Neural cell (in vitro differentiated cells): ENCODE data around the gene TAL2.

Experiments used
- EP300 ChIP-seq: fragments of 450-650 bp; conservative IDR thresholded peaks from 2 replicates; pipeline ENCODE4 v1.6.1; 2014; ENCODE audit warnings: antibody characterized with exemption, mild to moderate bottlenecking, moderate library complexity; ENCODE audit not compliant: poor library complexity, severe bottlenecking
- EZH2 ChIP-seq: fragments of 200-600, 300-800 bp; shearing (Covaris generic), sonication (generic); IDR thresholded peaks from 2 replicates; pipeline ENCODE4 v1.6.1; 2014; ENCODE audit warnings: antibody characterized with exemption, low read length, borderline replicate concordance, mild to moderate bottlenecking; ENCODE audit not compliant: insufficient read depth, poor library complexity, severe bottlenecking
- POLR2AphosphoS5 ChIP-seq: IDR thresholded peaks from 2 replicates; pipeline ENCODE4 v1.6.1; 2012
- RAD21 ChIP-seq: fragments of 450-650 bp; conservative IDR thresholded peaks from 2 replicates; pipeline ENCODE4 v1.6.1; 2014; ENCODE audit warnings: antibody characterized with exemption, mild to moderate bottlenecking, moderate library complexity
- SMC3 ChIP-seq: fragments of 450-650 bp; conservative IDR thresholded peaks from 2 replicates; pipeline ENCODE4 v1.6.1; 2014; ENCODE audit warnings: antibody characterized with exemption, mild to moderate bottlenecking, moderate library complexity; ENCODE audit not compliant: poor library complexity
- TAF1 ChIP-seq: IDR thresholded peaks from 2 replicates; pipeline ENCODE4 v1.6.1; 2012; ENCODE audit warnings: low read depth
- TF ChIP-seq, protein P1 (sequence below): fragments of 450-650 bp; IDR thresholded peaks from 2 replicates; pipeline ENCODE4 v1.5.1; 2014; ENCODE audit warnings: antibody characterized with exemption, mild to moderate bottlenecking, moderate library complexity; ENCODE audit not compliant: poor library complexity, severe bottlenecking
- TF ChIP-seq, protein P2 (sequence below): IDR thresholded peaks from 2 replicates; pipeline ENCODE4 v1.6.1; 2012; ENCODE audit warnings: borderline replicate concordance

GRCh38 chr9:105698348-105698870, 36.2 kb downstream of the TAL2 start:
- TF ChIP-seq EZH2 (no peak), EP300 (no peak), SMC3 (no peak), RAD21 (no peak), POLR2AphosphoS5 (no peak), TAF1 (no peak)
- TF ChIP-seq, protein P1, sequence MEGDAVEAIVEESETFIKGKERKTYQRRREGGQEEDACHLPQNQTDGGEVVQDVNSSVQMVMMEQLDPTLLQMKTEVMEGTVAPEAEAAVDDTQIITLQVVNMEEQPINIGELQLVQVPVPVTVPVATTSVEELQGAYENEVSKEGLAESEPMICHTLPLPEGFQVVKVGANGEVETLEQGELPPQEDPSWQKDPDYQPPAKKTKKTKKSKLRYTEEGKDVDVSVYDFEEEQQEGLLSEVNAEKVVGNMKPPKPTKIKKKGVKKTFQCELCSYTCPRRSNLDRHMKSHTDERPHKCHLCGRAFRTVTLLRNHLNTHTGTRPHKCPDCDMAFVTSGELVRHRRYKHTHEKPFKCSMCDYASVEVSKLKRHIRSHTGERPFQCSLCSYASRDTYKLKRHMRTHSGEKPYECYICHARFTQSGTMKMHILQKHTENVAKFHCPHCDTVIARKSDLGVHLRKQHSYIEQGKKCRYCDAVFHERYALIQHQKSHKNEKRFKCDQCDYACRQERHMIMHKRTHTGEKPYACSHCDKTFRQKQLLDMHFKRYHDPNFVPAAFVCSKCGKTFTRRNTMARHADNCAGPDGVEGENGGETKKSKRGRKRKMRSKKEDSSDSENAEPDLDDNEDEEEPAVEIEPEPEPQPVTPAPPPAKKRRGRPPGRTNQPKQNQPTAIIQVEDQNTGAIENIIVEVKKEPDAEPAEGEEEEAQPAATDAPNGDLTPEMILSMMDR, result no peak
- TF ChIP-seq, protein P2, sequence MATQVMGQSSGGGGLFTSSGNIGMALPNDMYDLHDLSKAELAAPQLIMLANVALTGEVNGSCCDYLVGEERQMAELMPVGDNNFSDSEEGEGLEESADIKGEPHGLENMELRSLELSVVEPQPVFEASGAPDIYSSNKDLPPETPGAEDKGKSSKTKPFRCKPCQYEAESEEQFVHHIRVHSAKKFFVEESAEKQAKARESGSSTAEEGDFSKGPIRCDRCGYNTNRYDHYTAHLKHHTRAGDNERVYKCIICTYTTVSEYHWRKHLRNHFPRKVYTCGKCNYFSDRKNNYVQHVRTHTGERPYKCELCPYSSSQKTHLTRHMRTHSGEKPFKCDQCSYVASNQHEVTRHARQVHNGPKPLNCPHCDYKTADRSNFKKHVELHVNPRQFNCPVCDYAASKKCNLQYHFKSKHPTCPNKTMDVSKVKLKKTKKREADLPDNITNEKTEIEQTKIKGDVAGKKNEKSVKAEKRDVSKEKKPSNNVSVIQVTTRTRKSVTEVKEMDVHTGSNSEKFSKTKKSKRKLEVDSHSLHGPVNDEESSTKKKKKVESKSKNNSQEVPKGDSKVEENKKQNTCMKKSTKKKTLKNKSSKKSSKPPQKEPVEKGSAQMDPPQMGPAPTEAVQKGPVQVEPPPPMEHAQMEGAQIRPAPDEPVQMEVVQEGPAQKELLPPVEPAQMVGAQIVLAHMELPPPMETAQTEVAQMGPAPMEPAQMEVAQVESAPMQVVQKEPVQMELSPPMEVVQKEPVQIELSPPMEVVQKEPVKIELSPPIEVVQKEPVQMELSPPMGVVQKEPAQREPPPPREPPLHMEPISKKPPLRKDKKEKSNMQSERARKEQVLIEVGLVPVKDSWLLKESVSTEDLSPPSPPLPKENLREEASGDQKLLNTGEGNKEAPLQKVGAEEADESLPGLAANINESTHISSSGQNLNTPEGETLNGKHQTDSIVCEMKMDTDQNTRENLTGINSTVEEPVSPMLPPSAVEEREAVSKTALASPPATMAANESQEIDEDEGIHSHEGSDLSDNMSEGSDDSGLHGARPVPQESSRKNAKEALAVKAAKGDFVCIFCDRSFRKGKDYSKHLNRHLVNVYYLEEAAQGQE, result no peak
